KMS-11 (cell line): Measurements from ENCODE around the gene CALML5.

ENCODE experiments used
- H2AFZ ChIP-seq: fragments of 200-600 bp; sonication (generic); 2 replicates; pipeline ENCODE4 v1.6.1; 2016; ENCODE audit warnings: antibody characterized with exemption, mixed run types, low read depth
- H3K27ac ChIP-seq: fragments of 200-600 bp; sonication (generic); 2 replicates; pipeline ENCODE4 v1.6.1; 2016; ENCODE audit warnings: mild to moderate bottlenecking, mixed run types
- H3K27me3 ChIP-seq: fragments of 200-600 bp; sonication (generic); 2 replicates; pipeline ENCODE4 v1.6.1; 2017; ENCODE audit warnings: mild to moderate bottlenecking, low read depth, mixed run types, moderate library complexity; ENCODE audit not compliant: insufficient read depth
- H3K36me3 ChIP-seq: fragments of 200-600 bp; sonication (generic); 2 replicates; pipeline ENCODE4 v1.6.1; 2017; ENCODE audit warnings: mild to moderate bottlenecking, mixed run types; ENCODE audit not compliant: insufficient read depth
- H3K4me1 ChIP-seq: fragments of 200-600 bp; sonication (generic); 2 replicates; pipeline ENCODE4 v1.6.1; 2016; ENCODE audit warnings: mild to moderate bottlenecking, low read depth, mixed run types; ENCODE audit not compliant: poor library complexity, severe bottlenecking
- H3K4me2 ChIP-seq: fragments of 200-600 bp; sonication (generic); 2 replicates; pipeline ENCODE4 v1.7.0; 2016; ENCODE audit warnings: mild to moderate bottlenecking, mixed run types
- H3K4me3 ChIP-seq: fragments of 200-600 bp; sonication (generic); IDR thresholded peaks from 2 replicates; pipeline ENCODE4 v1.6.1; 2017; ENCODE audit warnings: low read depth, low read length, mixed read lengths; ENCODE audit not compliant: insufficient read depth
- H3K79me2 ChIP-seq: fragments of 200-600 bp; sonication (generic); 2 replicates; pipeline ENCODE4 v1.6.1; 2016; ENCODE audit warnings: low read depth, mixed run types; ENCODE audit not compliant: insufficient read depth
- H3K9ac ChIP-seq: fragments of 200-600 bp; sonication (generic); 2 replicates; pipeline ENCODE4 v1.6.1; 2016; ENCODE audit warnings: mild to moderate bottlenecking, mixed run types
- H4K20me1 ChIP-seq: fragments of 200-600 bp; sonication (generic); 2 replicates; pipeline ENCODE4 v1.6.1; 2016; ENCODE audit warnings: mild to moderate bottlenecking, mixed run types; ENCODE audit not compliant: insufficient read depth
- TF ChIP-seq, protein P1 (sequence below): fragments of 200-600 bp; sonication (generic); conservative IDR thresholded peaks from 2 replicates; pipeline ENCODE4 v1.6.1; 2017; ENCODE audit warnings: low read depth, mild to moderate bottlenecking, antibody characterized with exemption, low read length, moderate library complexity, mixed read lengths

CALML5 gene

DNA sequence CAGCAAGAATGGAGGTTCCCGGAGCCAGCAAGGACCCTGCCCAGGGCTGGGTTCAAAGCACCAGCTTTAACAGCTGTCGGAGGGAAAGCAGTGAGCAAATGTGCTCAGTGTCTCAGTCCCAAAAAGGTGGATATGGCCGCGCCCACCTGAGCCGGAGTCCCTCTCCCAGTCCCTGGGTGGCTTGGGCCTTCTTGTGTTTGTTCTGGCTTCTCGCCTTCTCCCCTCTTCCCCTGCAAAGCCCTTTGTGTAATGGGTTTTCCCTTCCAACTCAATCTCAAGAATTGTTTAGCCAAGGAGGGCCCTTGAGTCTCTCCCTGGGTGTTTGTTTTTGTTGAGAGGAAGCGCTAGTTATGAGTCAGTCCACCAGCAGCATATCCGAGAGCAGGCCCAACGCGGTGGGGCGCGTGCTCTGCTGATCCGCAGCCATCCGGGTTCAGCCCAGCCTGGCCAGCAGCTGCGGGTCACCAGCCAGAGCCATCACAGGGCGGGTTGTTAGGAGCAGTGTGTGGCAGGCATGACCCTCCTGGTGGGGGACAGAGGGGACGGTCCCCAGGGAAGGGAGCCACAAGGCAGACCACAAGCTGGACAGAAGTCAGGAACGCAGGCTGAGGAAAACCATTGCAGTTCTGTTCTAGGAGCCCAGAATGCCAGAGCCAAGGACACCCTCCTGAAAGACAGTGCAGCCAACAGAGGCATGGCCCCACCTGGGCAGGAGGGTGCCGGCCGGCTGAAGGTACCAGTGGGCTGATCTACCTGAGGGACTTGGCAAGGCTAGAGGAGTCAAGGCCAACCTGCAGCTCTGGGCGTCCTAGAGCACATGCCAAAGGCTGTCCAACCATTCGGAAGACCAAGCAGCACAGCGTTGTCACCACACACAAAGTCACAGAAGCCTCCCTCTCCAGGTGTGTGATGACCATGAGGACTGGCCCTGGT is 46.7 kb upstream of the CALML5 start:
- H3K9ac ChIP-seq, result no peak overlapping the region
- TF ChIP-seq, protein P1, sequence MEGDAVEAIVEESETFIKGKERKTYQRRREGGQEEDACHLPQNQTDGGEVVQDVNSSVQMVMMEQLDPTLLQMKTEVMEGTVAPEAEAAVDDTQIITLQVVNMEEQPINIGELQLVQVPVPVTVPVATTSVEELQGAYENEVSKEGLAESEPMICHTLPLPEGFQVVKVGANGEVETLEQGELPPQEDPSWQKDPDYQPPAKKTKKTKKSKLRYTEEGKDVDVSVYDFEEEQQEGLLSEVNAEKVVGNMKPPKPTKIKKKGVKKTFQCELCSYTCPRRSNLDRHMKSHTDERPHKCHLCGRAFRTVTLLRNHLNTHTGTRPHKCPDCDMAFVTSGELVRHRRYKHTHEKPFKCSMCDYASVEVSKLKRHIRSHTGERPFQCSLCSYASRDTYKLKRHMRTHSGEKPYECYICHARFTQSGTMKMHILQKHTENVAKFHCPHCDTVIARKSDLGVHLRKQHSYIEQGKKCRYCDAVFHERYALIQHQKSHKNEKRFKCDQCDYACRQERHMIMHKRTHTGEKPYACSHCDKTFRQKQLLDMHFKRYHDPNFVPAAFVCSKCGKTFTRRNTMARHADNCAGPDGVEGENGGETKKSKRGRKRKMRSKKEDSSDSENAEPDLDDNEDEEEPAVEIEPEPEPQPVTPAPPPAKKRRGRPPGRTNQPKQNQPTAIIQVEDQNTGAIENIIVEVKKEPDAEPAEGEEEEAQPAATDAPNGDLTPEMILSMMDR, result no peak
- H3K4me3 ChIP-seq, result no peak overlapping the region
- H3K79me2 ChIP-seq, result no peaks in the 10 kb centered on the region
- peaks cover 1% of the 10 kb centered on the region for H3K4me1 ChIP-seq
- H2AFZ ChIP-seq, result no peak overlapping the region
- no peaks in the 10 kb centered on the region for H3K27me3 ChIP-seq
- no peak overlapping the region for H3K27ac ChIP-seq
- H4K20me1 ChIP-seq, result no peaks in the 10 kb centered on the region
- H3K36me3 ChIP-seq, result no peaks in the 10 kb centered on the region
- no peak overlapping the region for H3K4me2 ChIP-seq

DNA sequence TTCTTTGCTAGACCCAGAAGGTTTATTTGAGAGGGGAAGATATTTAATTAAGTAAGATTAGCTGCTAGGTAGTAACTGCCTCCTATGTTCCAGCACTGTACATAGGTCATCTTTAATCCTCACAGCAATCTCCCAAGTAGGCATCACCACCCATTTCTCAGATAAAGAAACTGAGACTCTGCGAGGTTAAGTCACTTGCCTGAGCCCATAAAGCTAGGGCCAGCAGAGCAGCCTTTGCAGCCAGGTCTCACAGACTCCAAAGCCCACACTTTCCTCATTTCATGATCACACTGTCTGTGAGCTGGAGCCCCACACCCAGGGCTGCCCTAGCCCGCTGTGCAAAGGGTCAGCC is 46.0 kb upstream of the CALML5 start:
- Histone ChIP-seq H3K27me3 (no peaks in the 10 kb centered on the region), H2AFZ (no peak overlapping the region), H3K4me1 (no peaks in the 10 kb centered on the region), H3K4me2 (no peak overlapping the region), H3K9ac (no peak overlapping the region), H3K36me3 (no peaks in the 10 kb centered on the region), H3K4me3 (no peak overlapping the region), H3K79me2 (no peaks in the 10 kb centered on the region), H4K20me1 (no peaks in the 10 kb centered on the region), H3K27ac (no peak overlapping the region)
- TF ChIP-seq, protein P1, result no peak

DNA sequence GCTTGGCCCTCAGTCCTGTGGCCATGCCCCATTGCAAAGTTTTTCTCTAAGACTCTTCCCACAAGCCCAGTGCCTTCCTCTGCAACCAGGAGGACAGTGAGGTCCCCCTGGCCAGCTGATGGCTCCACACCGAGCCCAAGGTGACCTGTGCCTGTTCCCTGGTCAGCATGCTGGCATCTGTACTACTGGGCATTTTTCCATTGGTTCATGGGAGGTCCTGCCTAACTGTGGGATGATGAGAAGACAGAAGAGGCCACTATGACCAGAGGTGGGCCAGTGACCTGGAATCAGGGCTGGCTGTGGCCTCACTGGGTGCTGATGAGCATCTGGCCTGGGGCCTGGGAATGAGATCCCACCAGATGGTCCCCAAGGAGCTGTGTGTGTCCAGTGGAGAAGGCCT is 45.6 kb upstream of the CALML5 start:
- no peak overlapping the region for H3K4me2 ChIP-seq
- H3K4me3 ChIP-seq, result no peak overlapping the region
- no peak overlapping the region for H3K9ac ChIP-seq
- H3K36me3 ChIP-seq, result no peaks in the 10 kb centered on the region
- TF ChIP-seq, protein P1, result no peak
- no peak overlapping the region for H2AFZ ChIP-seq
- no peaks in the 10 kb centered on the region for H3K4me1 ChIP-seq
- H3K79me2 ChIP-seq, result no peaks in the 10 kb centered on the region
- no peak overlapping the region for H3K27ac ChIP-seq
- no peaks in the 10 kb centered on the region for H3K27me3 ChIP-seq
- H4K20me1 ChIP-seq, result no peaks in the 10 kb centered on the region

DNA sequence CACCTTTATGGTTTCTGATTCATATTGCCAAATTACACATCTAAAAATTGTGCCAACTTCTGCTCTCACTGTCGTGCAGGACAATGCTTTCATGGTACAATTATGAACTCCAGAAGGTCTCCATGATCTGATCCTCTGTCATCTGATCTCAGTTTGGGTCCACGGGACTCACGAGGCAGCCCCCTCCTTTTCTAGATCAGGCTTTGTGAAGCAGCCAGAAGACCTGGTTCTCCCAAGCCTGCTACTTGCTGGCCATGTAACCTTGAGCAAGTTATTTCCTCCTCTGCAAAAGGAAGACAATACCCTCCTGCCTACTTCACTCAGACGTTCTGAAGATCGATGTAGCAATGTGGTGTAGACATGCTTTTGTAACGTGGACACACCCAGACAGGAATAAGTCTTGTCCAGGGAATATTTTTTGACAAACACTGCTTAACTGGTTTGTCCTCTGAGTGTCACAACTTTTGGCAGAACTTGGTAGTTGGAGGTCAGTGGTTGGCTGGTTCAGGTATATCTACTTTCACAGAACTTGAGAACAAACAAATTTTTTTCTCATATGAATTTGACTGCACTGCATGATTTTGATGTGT is 44.9 kb upstream of the CALML5 start:
- Histone ChIP-seq H3K9ac (no peak overlapping the region), H3K27ac (no peak overlapping the region), H3K36me3 (no peaks in the 10 kb centered on the region), H3K4me1 (no peaks in the 10 kb centered on the region), H3K27me3 (no peaks in the 10 kb centered on the region), H4K20me1 (no peaks in the 10 kb centered on the region), H3K79me2 (no peaks in the 10 kb centered on the region), H3K4me3 (no peak overlapping the region), H2AFZ (no peak overlapping the region), H3K4me2 (no peak overlapping the region)
- TF ChIP-seq, protein P1, result no peak
